Colon (tissue), 2 donors: ENCODE measurements around the gene STRN.
"Not testable (repeated sequence)": the region's sequence is repeated elsewhere in the genome, so short reads cannot be mapped to it uniquely, and the experiment has no call there.

Experiments
- FAIRE-seq: peaks from 2 replicates; lab custom pipeline; 2012; peaks lifted over from hg19 to GRCh38; lab: Jason Lieb, UNC
- donor health status: control.
- donor health status: control.

The STRN gene

GRCh38 chr2:36834731-36835524, 131.4 kb downstream of the STRN start:
- no peak for FAIRE-seq

- FAIRE-seq: no peak
Measured at GRCh38 chr2:36834203-36834602, 132.1 kb downstream of the STRN start.

- FAIRE-seq: no peak
Measured at GRCh38 chr2:36831185-36831584, 135.2 kb downstream of the STRN start.

- not testable (repeated sequence) for FAIRE-seq
Measured at GRCh38 chr2:36824683-36825082, 141.7 kb downstream of the STRN start.

GRCh38 chr2:36824273-36824672, 142.1 kb downstream of the STRN start:
- no peak for FAIRE-seq

GRCh38 chr2:36823862-36824261, 142.5 kb downstream of the STRN start:
- no peak for FAIRE-seq

- FAIRE-seq: no peak
Measured at GRCh38 chr2:36820942-36821605, 145.3 kb downstream of the STRN start.

GRCh38 chr2:36819095-36819711, 147.1 kb downstream of the STRN start:
- no peak for FAIRE-seq

- FAIRE-seq: no peak
Measured at GRCh38 chr2:36818542-36818941, 147.8 kb downstream of the STRN start.

GRCh38 chr2:36812196-36812595, 154.1 kb downstream of the STRN start:
- no peak for FAIRE-seq

- FAIRE-seq: no peak
Measured at GRCh38 chr2:36811071-36811470, 155.3 kb downstream of the STRN start.

GRCh38 chr2:36809069-36809445, 157.3 kb downstream of the STRN start:
- FAIRE-seq: no peak

GRCh38 chr2:36808386-36809068, 157.8 kb downstream of the STRN start:
- no peak for FAIRE-seq

- FAIRE-seq: no peak
Measured at GRCh38 chr2:36807223-36807886, 159.0 kb downstream of the STRN start.

GRCh38 chr2:36805635-36806224, 160.6 kb downstream of the STRN start:
- FAIRE-seq: no peak

- no peak for FAIRE-seq
Measured at GRCh38 chr2:36802952-36803351, 163.4 kb downstream of the STRN start.

- FAIRE-seq: no peak
Measured at GRCh38 chr2:36801088-36801487, 165.2 kb downstream of the STRN start.

GRCh38 chr2:36800381-36800780, 166.0 kb downstream of the STRN start:
- FAIRE-seq: no peak

GRCh38 chr2:36798724-36799123, 167.6 kb downstream of the STRN start:
- no peak for FAIRE-seq

GRCh38 chr2:36797324-36798070, 168.8 kb downstream of the STRN start:
- no peak for FAIRE-seq
